H1 (cell line): ENCODE measurements around the gene FOXP4. TPM values are rescaled to one million over a fixed set of nuclear protein-coding genes. Genes with fewer than 3 reads are reported as not detected.
A peak's percentile ranks its signal among the peaks of the same experiment; 100 is the strongest.

Source experiments
- CTCF ChIA-PET: fragments of 300-600 bp; sonication (Branson Sonifier 250); formaldehyde crosslinking; loops from one replicate; lab custom pipeline; 2021; ENCODE audit not compliant: partially characterized antibody; lab: Charles Lee
- POLR2A ChIA-PET: fragments of 300-600 bp; sonication (Branson Sonifier 250); formaldehyde crosslinking; loops from one replicate; lab custom pipeline; 2021; ENCODE audit warnings: inconsistent platforms; ENCODE audit not compliant: partially characterized antibody; lab: Charles Lee
- DNase-seq, 2 experiments: peaks; one replicate each; pipeline versions ENCODE4 v3.0.0 to v3.0.0-alpha.2; 2010 to 2022; ENCODE audit warnings: low spot score in 2 of 2, low read depth in 1 of 2, mixed read lengths in 1 of 2
- FAIRE-seq: peaks from 2 replicates; lab custom pipeline; 2011; peaks lifted over from hg19 to GRCh38; lab: Jason Lieb, UNC
- H2AFZ ChIP-seq: 2 replicates; pipeline ENCODE4 v1.8.1; 2012; ENCODE audit warnings: low read length, inconsistent platforms
- H2AK5ac ChIP-seq: 2 replicates; pipeline ENCODE4 v1.6.1; 2013; ENCODE audit warnings: low read depth, low read length
- H2BK120ac ChIP-seq: replicated peaks from 2 replicates; pipeline ENCODE3; 2013; ENCODE audit warnings: low read depth, low read length, inconsistent platforms
- H2BK12ac ChIP-seq: 2 replicates; pipeline ENCODE4 v1.6.1; 2013; ENCODE audit warnings: low read depth, low read length
- H2BK15ac ChIP-seq: 2 replicates; pipeline ENCODE4 v1.6.1; 2013; ENCODE audit warnings: low read length
- H2BK20ac ChIP-seq: 2 replicates; pipeline ENCODE4 v1.6.1; 2013; ENCODE audit warnings: low read length
- H2BK5ac ChIP-seq: 2 replicates; pipeline ENCODE4 v1.6.1; 2013; ENCODE audit warnings: low read depth, low read length
- H3K14ac ChIP-seq: 2 replicates; pipeline ENCODE4 v1.6.1; 2013; ENCODE audit warnings: inconsistent platforms; ENCODE audit not compliant: insufficient read length
- H3K18ac ChIP-seq: 2 replicates; pipeline ENCODE4 v1.6.1; 2013; ENCODE audit warnings: low read length; ENCODE audit errors: extremely low read depth
- H3K23ac ChIP-seq: 2 replicates; pipeline ENCODE4 v1.6.1; 2013; ENCODE audit warnings: inconsistent platforms; ENCODE audit not compliant: insufficient read length
- H3K23me2 ChIP-seq: 2 replicates; pipeline ENCODE4 v1.6.1; 2013; ENCODE audit warnings: low read depth, low read length
- H3K27ac ChIP-seq: 2 replicates; pipeline ENCODE4 v1.6.1; 2011; ENCODE audit warnings: low read depth, low read length, inconsistent platforms
- H3K27me3 ChIP-seq, 4 experiments: replicated peaks in 1 of 4; 1 replicate in 1 of 4; 2 replicates in 3 of 4; pipeline versions ENCODE4 v1.6.1 to v1.8.1; 2011 to 2013; ENCODE audit warnings: low read length in 3 of 4, mild to moderate bottlenecking in 3 of 4, inconsistent platforms in 2 of 4, mixed read lengths in 2 of 4, moderate library complexity in 1 of 4; ENCODE audit not compliant: control insufficient read depth in 3 of 4, insufficient read depth in 3 of 4; ENCODE audit errors: extremely low read depth in 1 of 4
- H3K36me3 ChIP-seq, 4 experiments: 2 replicates each; pipeline versions ENCODE4 v1.6.1 to v1.8.1; 2011 to 2013; ENCODE audit warnings: mild to moderate bottlenecking in 4 of 4, low read length in 3 of 4, moderate library complexity in 2 of 4, control low read depth in 1 of 4, inconsistent platforms in 1 of 4; ENCODE audit not compliant: insufficient read depth in 4 of 4, control insufficient read depth in 2 of 4
- H3K4ac ChIP-seq: replicated peaks from 2 replicates; pipeline ENCODE3; 2013; ENCODE audit warnings: low read length, low read depth, mixed read lengths, inconsistent platforms; ENCODE audit not compliant: insufficient read length
- H3K4me1 ChIP-seq, 4 experiments: replicated peaks in 1 of 4; 1 replicate in 1 of 4; 2 replicates in 3 of 4; pipeline versions ENCODE4 v1.6.1 to v1.8.1; 2011 to 2013; ENCODE audit warnings: low read length in 3 of 4, inconsistent platforms in 2 of 4, mixed read lengths in 1 of 4; ENCODE audit not compliant: insufficient read depth in 4 of 4, control insufficient read depth in 3 of 4
- H3K4me2 ChIP-seq, 2 experiments: 2 replicates each; pipeline versions ENCODE4 v1.6.1 to v1.8.1; 2011 to 2013; ENCODE audit warnings: low read depth in 2 of 2, low read length in 2 of 2, control low read depth in 1 of 2, inconsistent platforms in 1 of 2, mild to moderate bottlenecking in 1 of 2; ENCODE audit not compliant: insufficient read depth in 1 of 2
- H3K4me3 ChIP-seq, 4 experiments: fragments of 200-600, 300-600 bp in 1 of 4; sonication (generic), shearing (Covaris generic), sonication (Bioruptor Twin) in 1 of 4; 2 replicates each; pipeline versions ENCODE4 v1.5.1 to v1.8.1; 2011 to 2016; ENCODE audit warnings: low read length in 4 of 4, low read depth in 3 of 4, control low read depth in 2 of 4, inconsistent platforms in 2 of 4, mild to moderate bottlenecking in 2 of 4, mixed read lengths in 1 of 4, moderate library complexity in 1 of 4; ENCODE audit not compliant: insufficient read depth in 2 of 4; ENCODE audit errors: extremely low read depth in 1 of 4
- H3K56ac ChIP-seq: replicated peaks from 2 replicates; pipeline ENCODE3; 2013; ENCODE audit warnings: low read depth, mild to moderate bottlenecking, mixed read lengths, low read length, inconsistent platforms; ENCODE audit not compliant: insufficient read length
- H3K79me1 ChIP-seq: 2 replicates; pipeline ENCODE4 v1.6.1; 2013; ENCODE audit warnings: low read depth, low read length, control low read depth
- H3K79me2 ChIP-seq, 2 experiments: 2 replicates each; pipeline versions ENCODE4 v1.6.1 to v1.8.1; 2012 to 2013; ENCODE audit warnings: low read length in 2 of 2, mild to moderate bottlenecking in 2 of 2, inconsistent platforms in 1 of 2; ENCODE audit not compliant: insufficient read depth in 2 of 2, control insufficient read depth in 1 of 2
- H3K9ac ChIP-seq, 4 experiments: replicated peaks in 1 of 4; 1 replicate in 1 of 4; 2 replicates in 3 of 4; pipeline versions ENCODE4 v1.6.1 to v1.8.1; 2011 to 2013; ENCODE audit warnings: low read depth in 3 of 4, low read length in 3 of 4, control low read depth in 2 of 4, mild to moderate bottlenecking in 2 of 4, moderate library complexity in 2 of 4, inconsistent platforms in 1 of 4; ENCODE audit errors: extremely low read depth in 1 of 4
- H3K9me3 ChIP-seq, 2 experiments: 2 replicates each; pipeline versions ENCODE4 v1.6.1 to v1.8.1; 2012 to 2013; ENCODE audit warnings: mild to moderate bottlenecking in 2 of 2, moderate library complexity in 2 of 2, control low read depth in 1 of 2, inconsistent platforms in 1 of 2, low read depth in 1 of 2, low read length in 1 of 2, mixed read lengths in 1 of 2; ENCODE audit not compliant: insufficient read depth in 2 of 2
- H4K20me1 ChIP-seq, 2 experiments: replicated peaks in 1 of 2; 2 replicates each; pipeline versions ENCODE3 to v1.8.1; 2011 to 2013; ENCODE audit warnings: inconsistent platforms in 2 of 2, low read length in 2 of 2, mild to moderate bottlenecking in 1 of 2; ENCODE audit not compliant: insufficient read depth in 2 of 2, control insufficient read depth in 1 of 2
- H4K5ac ChIP-seq: 2 replicates; pipeline ENCODE4 v1.6.1; 2013; ENCODE audit warnings: low read length, low read depth, mixed read lengths, inconsistent platforms; ENCODE audit not compliant: insufficient read length
- H4K8ac ChIP-seq: 2 replicates; pipeline ENCODE4 v1.8.0; 2013; ENCODE audit warnings: mild to moderate bottlenecking, moderate library complexity, low read length, inconsistent platforms; ENCODE audit not compliant: insufficient read depth; ENCODE audit errors: extremely low read depth
- H4K91ac ChIP-seq: replicated peaks from 2 replicates; pipeline ENCODE3; 2013; ENCODE audit warnings: low read length, mixed read lengths, inconsistent platforms; ENCODE audit not compliant: insufficient read length
- CBX8 ChIP-seq: fragments of 300-800, 300-1000 bp; sonication (generic); IDR thresholded peaks from 2 replicates; pipeline ENCODE4 v1.7.1; 2016; ENCODE audit warnings: low read depth, low read length, borderline replicate concordance
- CREB1 ChIP-seq: IDR thresholded peaks from 2 replicates; pipeline ENCODE4 v1.6.1; 2012; ENCODE audit warnings: inconsistent platforms
- HDAC2 ChIP-seq, 2 experiments: fragments of 300-600 bp in 1 of 2; sonication (generic) in 1 of 2; IDR thresholded peaks; 2 replicates each; pipeline ENCODE4 v1.6.1; 2011 to 2012; ENCODE audit warnings: low read depth in 2 of 2, low read length in 2 of 2, mild to moderate bottlenecking in 2 of 2, moderate library complexity in 2 of 2, borderline replicate concordance in 1 of 2, inconsistent platforms in 1 of 2
- KDM4A ChIP-seq: IDR thresholded peaks from one replicate; pipeline ENCODE4 v1.7.1; 2012; ENCODE audit warnings: low read depth, mild to moderate bottlenecking, moderate library complexity, low read length, inconsistent platforms; ENCODE audit not compliant: severe bottlenecking
- RAD21 ChIP-seq, 2 experiments: IDR thresholded peaks in 1 of 2; conservative IDR thresholded peaks in 1 of 2; 2 replicates each; pipeline ENCODE4 v1.6.1; 2011; ENCODE audit warnings: low read depth in 2 of 2, low read length in 2 of 2, improper control_type of control experiment in 1 of 2, inconsistent platforms in 1 of 2, mild to moderate bottlenecking in 1 of 2, moderate library complexity in 1 of 2
- RBBP5 ChIP-seq: IDR thresholded peaks from 2 replicates; pipeline ENCODE4 v1.7.1; 2012; ENCODE audit warnings: low read depth, mild to moderate bottlenecking, inconsistent platforms, low read length, moderate library complexity, borderline replicate concordance
- SIN3A ChIP-seq, 2 experiments: IDR thresholded peaks in 1 of 2; conservative IDR thresholded peaks in 1 of 2; 2 replicates each; pipeline ENCODE4 v1.6.1; 2011 to 2012; ENCODE audit warnings: low read length in 2 of 2, improper control_type of control experiment in 1 of 2, low read depth in 1 of 2, mild to moderate bottlenecking in 1 of 2
- SP2 ChIP-seq: IDR thresholded peaks from 2 replicates; pipeline ENCODE4 v1.6.1; 2012; ENCODE audit warnings: mild to moderate bottlenecking, low read length, inconsistent platforms
- WGBS, 2 experiments: shearing (Covaris generic) in 1 of 2; methylation state at CpG; one replicate each; pipeline versions ENCODE4 v1.1.6 to v1.1.7; 2013 to 2015; ENCODE audit warnings: low lambda C conversion rate in 2 of 2, mixed read lengths in 2 of 2, inconsistent platforms in 1 of 2, low coverage in 1 of 2, missing lambda C conversion rate in 1 of 2; ENCODE audit not compliant: insufficient replicate concordance in 2 of 2, insufficient coverage in 1 of 2, insufficient read length in 1 of 2; ENCODE audit errors: extremely low coverage in 1 of 2, missing lambda C conversion rate in 1 of 2; 5-methylcytosine and 5-hydroxymethylcytosine counted together
- polyA plus RNA-seq, 7 experiments: library from polyadenylated mRNA; depleted of rRNA in 3 of 7; stranded (reverse) in 5 of 7; unstranded in 2 of 7; fragments of >200 nt in 5 of 7; fragments of 200-250 nt in 2 of 7; gene quantifications; 1 replicate in 5 of 7; 2 replicates in 1 of 7; 4 replicates in 1 of 7; pipeline versions ENCODE4 v1.2.1 to v1.2.3, GENCODE V29; 2011 to 2013; ENCODE audit warnings: missing spikeins in 2 of 7, mixed read lengths in 2 of 7
- total RNA-seq: library from RNA; stranded (reverse); fragmentation: NEBNext Ultra II Directional; extraction: Animal tissue kit (Norgen Biotek cat#: 25700); gene quantifications from 2 replicates; pipeline ENCODE4 v1.2.1, GENCODE V29; 2021

FOXP4 gene
- total and polyA plus RNA-seq, 2 of the 8 experiments (the other 6 are each of a cell fraction or from before 2014, with no cell fraction given) = 4.8 to 13.3 TPM

DNA sequence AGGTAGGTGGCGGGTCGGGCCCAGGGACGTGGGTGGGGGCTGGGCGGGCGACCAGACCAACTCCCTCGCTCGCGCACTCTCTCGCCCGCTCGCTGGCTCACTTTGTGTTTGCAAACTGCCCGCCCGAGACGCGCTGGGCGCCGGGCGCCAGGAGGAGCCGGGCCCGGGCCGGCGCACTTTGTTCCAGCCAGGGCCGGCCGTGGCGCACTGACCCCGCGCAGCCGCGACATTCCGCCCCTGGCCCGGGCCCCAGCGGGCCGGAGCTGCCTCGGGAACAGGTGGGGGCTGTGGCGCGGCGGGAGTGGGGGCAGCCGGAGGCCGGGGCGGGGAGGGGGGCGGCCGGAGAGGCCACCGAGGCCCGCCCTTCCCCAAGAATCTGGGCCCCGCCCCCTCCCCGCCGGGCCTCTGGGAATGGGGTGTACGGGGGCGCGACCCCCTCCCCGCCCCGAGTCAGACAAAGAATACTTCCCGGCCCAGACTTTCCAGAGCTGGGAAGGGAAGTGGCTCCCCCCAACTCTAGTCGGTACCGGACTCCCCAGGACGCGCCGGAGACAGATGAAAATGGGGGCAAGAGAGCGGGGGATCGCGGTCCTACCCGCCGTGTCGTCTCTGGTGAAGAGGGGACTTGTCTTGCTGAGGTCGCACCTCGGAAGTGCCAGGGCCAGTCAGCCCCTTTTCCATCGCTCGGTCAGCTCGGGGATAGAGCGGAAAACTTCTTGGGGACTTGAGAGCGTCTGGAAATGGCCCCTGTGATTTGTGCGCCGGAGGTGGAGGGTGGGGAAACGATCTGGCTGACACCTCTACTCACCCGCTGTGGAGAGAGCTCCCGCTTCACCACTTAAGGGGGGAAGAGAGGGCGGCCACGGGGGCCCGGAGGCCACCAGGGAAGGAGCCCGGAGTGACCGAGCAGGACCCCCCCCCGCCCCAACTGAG is 951 bp downstream of the FOXP4 start:
- CTCF ChIA-PET = interaction anchor here (0.8 to 2.2 kb wide), 11 partner anchors 15 to 179 kb away, joined by 3 to 7 read pairs (median 4); no protein-coding TSS in a partner anchor
- TF ChIP-seq RAD21 (IDR thresholded peaks at IDR 0.05 in 1 of 2, conservative IDR thresholded peaks at IDR 0.05 in 1 of 2; ENCODE audit: low read depth in 2 of 2, low read length in 2 of 2) (peak in 1 of 2 experiments; percentile 18; a peak in 1 of 4 replicates), CBX8 (no peak), KDM4A (peak; percentile 21), RBBP5 (peak; percentile 57; the same call in 1 of the 2 replicates), SIN3A (conservative IDR thresholded peaks at IDR 0.05 in 1 of 2, IDR thresholded peaks at IDR 0.05 in 1 of 2; ENCODE audit: low read depth in 1 of 2, low read length in 2 of 2) (0 out of 4 replicates have a peak, but pooled peaks of 1 of the 2 experiments have one; percentile 35), HDAC2 (IDR thresholded peaks at IDR 0.05; ENCODE audit: borderline replicate concordance in 1 of 2, low read depth in 2 of 2, low read length in 2 of 2) (peak in 1 of 2 experiments; percentile 17; a peak in 1 of 4 replicates), SP2 (no peak), CREB1 (no peak)

More for the DNA sequence above, 951 bp downstream of the FOXP4 start:
- no peak overlapping the region for H2AFZ ChIP-seq
- H3K14ac ChIP-seq = no peak overlapping the region
- WGBS, 2 experiments = 2% methylated on average over 32 of the region's 82 CpGs; no CpG with 5 or more reads in 1 of the 2 experiments
- H3K56ac ChIP-seq = peak overlapping the region; percentile 49
- peaks cover 13% of the 10 kb centered on the region for H3K79me1 ChIP-seq
- POLR2A ChIA-PET = interaction anchor here (1.6 to 2.4 kb wide), 4 partner anchors 10 to 173 kb away, joined by 3 to 7 read pairs (median 6); no protein-coding TSS in a partner anchor
- H4K8ac ChIP-seq = peak overlapping the region; percentile 9; the same call in 1 of the 2 replicates
- FAIRE-seq = no peak
- peak overlapping the region; percentile 93 for H3K18ac ChIP-seq
- H3K4me1 ChIP-seq = peaks cover 21 to 45% (median 35%) of the 10 kb centered on the region in 4 experiments
- H2AK5ac ChIP-seq = no peak overlapping the region
- peak overlapping the region; percentile 64 to 98 (median 88) for H3K4me3 ChIP-seq
- peaks cover 0 to 41% of the 10 kb centered on the region in 2 experiments; a peak in 2 of 4 replicates for H3K79me2 ChIP-seq
- H2BK20ac ChIP-seq = no peak overlapping the region
- peaks cover 31 to 75% (median 72%) of the 10 kb centered on the region in 4 experiments for H3K27me3 ChIP-seq
- H4K5ac ChIP-seq = no peak overlapping the region
- no peak overlapping the region for H2BK5ac ChIP-seq
- H2BK12ac ChIP-seq = 0 out of 2 replicates have a peak overlapping the region, but pooled peaks have one; percentile 50
- H2BK120ac ChIP-seq = peak overlapping the region; percentile 40
- H3K9me3 ChIP-seq = no peaks in the 10 kb centered on the region
- H4K91ac ChIP-seq = peak overlapping the region; percentile 88
- peak overlapping the region; percentile 81; the same call in 1 of the 2 replicates for H2BK15ac ChIP-seq
- peaks cover 24% of the 10 kb centered on the region for H3K23me2 ChIP-seq
- peak in 1 of 2 experiments; percentile 70 for DNase-seq
- peak overlapping the region in 1 of 4 experiments; percentile 77; a peak in 1 of 7 replicates for H3K9ac ChIP-seq
- H3K4me2 ChIP-seq = peak overlapping the region; percentile 81 to 100
- H3K4ac ChIP-seq = no peak overlapping the region
- H4K20me1 ChIP-seq = peaks cover 6 to 34% of the 10 kb centered on the region in 2 experiments
- H3K27ac ChIP-seq = no peak overlapping the region
- H3K23ac ChIP-seq = no peak overlapping the region
- H3K36me3 ChIP-seq = no peaks in the 10 kb centered on the region
